ENCODE data around the gene SMIM11.

- TF ChIP-seq EZH2 (optimal IDR thresholded peaks at IDR 0.05; ENCODE audit: low read depth, low read length) (no peak), CTCF (IDR thresholded peaks at IDR 0.05; ENCODE audit: low read length) (no peak), EZH2phosphoT487 (IDR thresholded peaks at IDR 0.05; ENCODE audit: low read length) (no peak)
Observed at GRCh38 chr21:34335316-34335715, 40.0 kb upstream of the SMIM11 start.
